Subcutaneous adipose tissue (tissue), 4 donors: Measurements from ENCODE around the gene GPR162. TPM values are rescaled to one million over a fixed set of nuclear protein-coding genes. Genes with fewer than 3 reads are reported as not detected.

Source experiments
- CTCF ChIP-seq: fragments of 450-650 bp; IDR thresholded peaks from one replicate; pipeline ENCODE4 v1.5.1; 2016; ENCODE audit warnings: low read depth, mild to moderate bottlenecking, control low read depth, antibody characterized with exemption, moderate library complexity
- total RNA-seq, 4 donors: library from RNA; depleted of rRNA; stranded (reverse); fragments of >200 nt; gene quantifications; one replicate each; pipeline ENCODE4 v1.1.0, GENCODE V29; 2016

GPR162 gene
- total RNA-seq, 4 donors from 2014 or later: 0.66 to 3.1 (median 2.1) TPM

GRCh38 chr12:6868211-6869048 is 46.8 kb downstream of the GPR162 start:
- TF ChIP-seq CTCF: no peak

- TF ChIP-seq CTCF: no peak
Observed at GRCh38 chr12:6869049-6870021, 47.7 kb downstream of the GPR162 start.

- TF ChIP-seq CTCF: no peak
Observed at GRCh38 chr12:6871052-6871957, 49.7 kb downstream of the GPR162 start.

- no peak for TF ChIP-seq CTCF
Observed at GRCh38 chr12:6872073-6873048, 50.7 kb downstream of the GPR162 start.

GRCh38 chr12:6873094-6874014 is 51.7 kb downstream of the GPR162 start, which contains the start of gene SPSB2:
SPSB2 (minus strand) TSS chr12:6873303; CDS start chr12:6872901, 402 bp downstream.
- no peak for TF ChIP-seq CTCF

Other genes starting within 250 kb of the GPR162 start
- 100 to 1,000 TPM; 130 to 216 (median 158) TPM for gene CHD4, start 214.4 kb upstream of the GPR162 start, total RNA-seq
- 1 to 10 TPM in 3 of 4 donors, under 1 TPM in 1; 0.82 to 4.0 (median 2.3) TPM for gene LPAR5, start 185.9 kb upstream of the GPR162 start, total RNA-seq
- gene ACRBP, start 174.4 kb upstream of the GPR162 start, total RNA-seq: 1 to 10 TPM in 3 of 4 donors, not detected in 1; 2.4 to 4.9 (median 2.4) TPM
- 10 to 100 TPM; 13.4 to 52.9 (median 41.4) TPM for gene ING4, start 158.7 kb upstream of the GPR162 start, total RNA-seq
- gene ZNF384, start 132.4 kb upstream of the GPR162 start, total RNA-seq: 10 to 100 TPM; 21.8 to 34.9 (median 25.4) TPM
- not detected for gene PIANP, start 121.0 kb upstream of the GPR162 start, total RNA-seq
- gene COPS7A, start 97.8 kb upstream of the GPR162 start, total RNA-seq: 10 to 100 TPM; 39.0 to 55.6 (median 45.4) TPM
- 100 to 1,000 TPM in 2 of 4 donors, 10 to 100 TPM in 2; 79.4 to 170 (median 108) TPM for gene MLF2, start 68.7 kb upstream of the GPR162 start, total RNA-seq
- 100 to 1,000 TPM in 1 of 4 donors, 10 to 100 TPM in 3; 60.3 to 118 (median 92.0) TPM for gene PTMS, start 55.5 kb upstream of the GPR162 start, total RNA-seq
- gene LAG3, start 49.3 kb upstream of the GPR162 start, total RNA-seq: 1 to 10 TPM in 1 of 4 donors, under 1 TPM in 1, not detected in 2; 0.44 to 1.4 TPM
- gene CD4, start 32.3 kb upstream of the GPR162 start, total RNA-seq: 10 to 100 TPM; 16.4 to 65.4 (median 29.6) TPM
- 10 to 100 TPM in 1 of 4 donors, 1 to 10 TPM in 3; 5.6 to 11.3 (median 6.8) TPM for gene P3H3, start 6.6 kb downstream of the GPR162 start, total RNA-seq
- under 1 TPM in 2 of 4 donors, not detected in 2; 0.38 to 0.88 TPM for gene GNB3, start 19.1 kb downstream of the GPR162 start, total RNA-seq
- gene CDCA3, start 29.5 kb downstream of the GPR162 start, total RNA-seq: 1 to 10 TPM in 2 of 4 donors, under 1 TPM in 1, not detected in 1; 0.38 to 2.6 (median 1.9) TPM
- 10 to 100 TPM; 22.3 to 46.7 (median 34.4) TPM for gene USP5, start 30.3 kb downstream of the GPR162 start, total RNA-seq
- 100 to 1,000 TPM; 207 to 328 (median 256) TPM for gene TPI1, start 45.7 kb downstream of the GPR162 start, total RNA-seq
- 1 to 10 TPM; 4.1 to 6.4 (median 5.7) TPM for gene SPSB2, start 51.5 kb downstream of the GPR162 start, total RNA-seq
- gene LRRC23, start 83.0 kb downstream of the GPR162 start, total RNA-seq: 1 to 10 TPM; 3.9 to 7.9 (median 6.2) TPM
- gene ENO2, start 92.8 kb downstream of the GPR162 start, total RNA-seq: 1 to 10 TPM; 3.4 to 6.2 (median 5.6) TPM
- 100 to 1,000 TPM in 1 of 4 donors, 10 to 100 TPM in 3; 41.3 to 136 (median 71.6) TPM for gene ATN1, start 106.1 kb downstream of the GPR162 start, total RNA-seq
- gene RNU7-1, start 122.0 kb downstream of the GPR162 start, total RNA-seq: not detected
- gene C12orf57, start 122.2 kb downstream of the GPR162 start, total RNA-seq: 100 to 1,000 TPM; 233 to 359 (median 280) TPM
- 10 to 100 TPM in 3 of 4 donors, 1 to 10 TPM in 1; 9.6 to 78.0 (median 29.7) TPM for gene PTPN6, start 129.5 kb downstream of the GPR162 start, total RNA-seq
- 100 to 1,000 TPM; 129 to 165 (median 147) TPM for gene PHB2, start 148.8 kb downstream of the GPR162 start, total RNA-seq
- 10 to 100 TPM; 19.2 to 30.2 (median 26.8) TPM for gene EMG1, start 149.1 kb downstream of the GPR162 start, total RNA-seq
- 10 to 100 TPM; 21.8 to 55.9 (median 27.1) TPM for gene LPCAT3, start 196.7 kb downstream of the GPR162 start, total RNA-seq
- gene C1S, start 238.9 kb downstream of the GPR162 start, total RNA-seq: 100 to 1,000 TPM; 328 to 926 (median 676) TPM